CD4-positive, alpha-beta T cell treated with Interleukin-15 for 1 hour (primary cell): Measurements from ENCODE around the gene SNCB.

ENCODE experiments used
- DNase-seq: peaks from one replicate; pipeline ENCODE4 v3.0.0-alpha.2; 2020

SNCB gene

GRCh38 chr5:176629853-176630680, at the start of gene SNCB, which contains the start of gene EIF4E1B:
TSS of gene SNCB (minus strand) at chr5:176630534. CDS start at chr5:176629654, 880 bp downstream.
TSS of gene EIF4E1B (plus strand) at chr5:176630675. CDS start at chr5:176642788, 12,113 bp downstream.
- DNase-seq, result peak; percentile 43

- DNase-seq, result no peak
Measured at GRCh38 chr5:176679365-176680225, 49.3 kb upstream of the SNCB start.

- DNase-seq, result no peak
Measured at GRCh38 chr5:176678584-176678983, 48.2 kb upstream of the SNCB start.

GRCh38 chr5:176677209-176677939, 47.0 kb upstream of the SNCB start:
- no peak for DNase-seq

GRCh38 chr5:176676361-176676824, 46.1 kb upstream of the SNCB start:
- DNase-seq, result no peak

GRCh38 chr5:176675676-176676360, 45.5 kb upstream of the SNCB start:
- no peak for DNase-seq

GRCh38 chr5:176674799-176675198, 44.5 kb upstream of the SNCB start:
- DNase-seq, result no peak

- no peak for DNase-seq
Measured at GRCh38 chr5:176673651-176674583, 43.6 kb upstream of the SNCB start.

- DNase-seq, result no peak
Measured at GRCh38 chr5:176671890-176672747, 41.8 kb upstream of the SNCB start.

GRCh38 chr5:176671399-176671798, 41.1 kb upstream of the SNCB start:
- DNase-seq, result no peak

- DNase-seq, result no peak
Measured at GRCh38 chr5:176670449-176670848, 40.1 kb upstream of the SNCB start.

- DNase-seq, result no peak
Measured at GRCh38 chr5:176667637-176668036, 37.3 kb upstream of the SNCB start.

GRCh38 chr5:176665517-176665916, 35.2 kb upstream of the SNCB start:
- DNase-seq, result no peak

- no peak for DNase-seq
Measured at GRCh38 chr5:176664886-176665285, 34.6 kb upstream of the SNCB start.

- no peak for DNase-seq
Measured at GRCh38 chr5:176664479-176664878, 34.1 kb upstream of the SNCB start.

- no peak for DNase-seq
Measured at GRCh38 chr5:176663566-176663965, 33.2 kb upstream of the SNCB start.

- no peak for DNase-seq
Measured at GRCh38 chr5:176662371-176663333, 32.3 kb upstream of the SNCB start.

- DNase-seq, result no peak
Measured at GRCh38 chr5:176661676-176662075, 31.3 kb upstream of the SNCB start.
